Activated T-cell treated with anti-CD3 and anti-CD28 coated beads, Interleukin-2, amount 50 U/mL, for 4 hours (primary cell): Measurements from ENCODE around the gene TRPV6. TPM values are rescaled to one million over a fixed set of nuclear protein-coding genes. Genes with fewer than 3 reads are reported as not detected.

Source experiments
- ATAC-seq, 2 donors: fragments of 200-7000 bp; cut with Tn5 transposase; one replicate each; pipeline ENCODE4 v1.10.0; 2021
- DNase-seq: peaks from one replicate; pipeline ENCODE4 v3.0.0-alpha.2; 2020
- H3K27me3 Mint-ChIP-seq: one replicate; pipeline ENCODE4 v1.8.0; 2021; ENCODE audit warnings: low read depth, mixed read lengths
- H3K36me3 Mint-ChIP-seq: one replicate; pipeline ENCODE4 v1.8.0; 2022; ENCODE audit warnings: mixed read lengths; ENCODE audit not compliant: insufficient read depth
- H3K4me1 Mint-ChIP-seq: one replicate; pipeline ENCODE4 v1.8.0; 2021; ENCODE audit warnings: low read depth, mixed read lengths
- H3K4me3 Mint-ChIP-seq: one replicate; pipeline ENCODE4 v1.8.0; 2021; ENCODE audit warnings: mild to moderate bottlenecking, moderate library complexity, mixed read lengths
- H3K9me3 Mint-ChIP-seq: one replicate; pipeline ENCODE4 v1.8.0; 2021; ENCODE audit warnings: mixed read lengths
- total RNA-seq, 3 donors: library from RNA; stranded (reverse); gene quantifications; one replicate each; pipeline ENCODE4 v1.2.1, GENCODE V29; 2021

Gene TRPV6
- total RNA-seq, 3 donors from 2014 or later = not detected

GRCh38 chr7:142897691-142898090 lies 12.1 kb upstream of the TRPV6 start:
- H3K27me3 Mint-ChIP-seq = peaks cover 3% of the 10 kb centered on the region
- H3K9me3 Mint-ChIP-seq = no peaks in the 10 kb centered on the region
- DNase-seq (no peak), ATAC-seq (no peak)
- no peaks in the 10 kb centered on the region for H3K4me1 Mint-ChIP-seq
- H3K4me3 Mint-ChIP-seq = no peak overlapping the region
- H3K36me3 Mint-ChIP-seq = no peaks in the 10 kb centered on the region

DNA sequence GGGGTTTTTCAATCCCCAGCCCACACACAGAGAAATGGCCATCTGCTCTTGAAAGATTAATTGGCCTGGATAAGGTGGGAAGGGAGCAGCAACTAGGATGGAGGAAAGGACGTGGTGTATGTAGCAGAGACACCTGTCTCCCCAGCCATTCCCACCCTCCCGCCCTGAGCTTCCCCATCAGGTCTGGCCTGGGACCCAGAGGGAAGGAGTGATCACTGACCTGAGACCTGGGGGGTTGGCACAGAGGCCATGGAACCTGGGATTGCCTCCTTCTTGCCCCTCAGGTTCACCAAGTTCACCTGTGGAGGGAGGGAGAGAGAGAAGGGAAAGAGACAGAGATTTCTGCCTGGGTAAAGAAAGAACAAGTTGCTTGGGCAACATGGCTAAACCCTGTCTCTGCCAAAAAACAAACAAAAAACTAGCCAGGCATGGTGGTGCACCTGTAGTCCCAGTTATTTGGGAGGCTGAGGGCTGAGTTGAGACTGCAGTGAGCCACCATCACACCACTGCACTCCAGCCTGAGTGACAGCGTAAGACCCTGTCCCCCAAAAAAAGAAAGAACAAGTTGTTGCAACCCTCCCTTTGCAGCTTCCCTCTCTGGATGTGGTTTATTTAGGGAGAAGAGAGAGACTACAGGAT lies 11.3 kb upstream of the TRPV6 start:
- H3K27me3 Mint-ChIP-seq = peaks cover 5% of the 10 kb centered on the region
- ATAC-seq = no peak
- no peaks in the 10 kb centered on the region for H3K36me3 Mint-ChIP-seq

GRCh38 chr7:142896151-142896550 lies 10.6 kb upstream of the TRPV6 start:
- Mint-ChIP-seq H3K4me3 (no peak overlapping the region), H3K36me3 (no peaks in the 10 kb centered on the region), H3K27me3 (peaks cover 5% of the 10 kb centered on the region), H3K4me1 (no peaks in the 10 kb centered on the region), H3K9me3 (no peaks in the 10 kb centered on the region)
- no peak for ATAC-seq
- DNase-seq = no peak

More for the DNA sequence above, 11.3 kb upstream of the TRPV6 start:
- H3K4me1 Mint-ChIP-seq = no peaks in the 10 kb centered on the region
- no peaks in the 10 kb centered on the region for H3K9me3 Mint-ChIP-seq
- no peak for DNase-seq
- no peak overlapping the region for H3K4me3 Mint-ChIP-seq

DNA sequence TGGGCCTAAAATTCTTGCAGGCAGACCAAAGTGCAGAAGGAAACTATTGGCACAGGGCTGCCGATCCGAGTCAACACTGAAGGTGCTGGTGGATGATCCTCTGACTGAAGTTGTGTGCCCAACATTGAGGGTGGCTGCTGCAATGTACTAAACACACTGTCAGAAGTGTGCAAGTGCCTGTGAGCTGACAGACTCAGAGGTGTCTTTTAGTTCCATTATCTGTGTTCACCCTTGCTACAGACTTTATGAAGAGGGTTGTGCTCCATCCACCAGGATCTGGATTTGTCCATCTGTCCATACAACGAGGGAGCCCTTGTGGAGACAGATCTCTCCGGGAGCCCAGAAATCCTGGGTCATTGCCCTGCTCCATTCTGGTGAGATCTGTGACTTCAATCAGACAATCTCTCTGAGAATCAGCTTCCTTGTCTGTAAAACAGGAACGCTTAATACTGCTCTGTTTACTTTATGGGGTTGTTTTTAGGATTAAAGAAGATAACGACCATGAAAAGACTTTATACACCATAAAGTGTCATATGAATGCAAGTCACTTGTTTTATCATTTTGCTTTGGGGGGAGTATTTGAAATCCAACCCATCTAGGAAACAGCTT lies 9.5 kb upstream of the TRPV6 start:
- Mint-ChIP-seq H3K27me3 (peaks cover 5% of the 10 kb centered on the region), H3K4me1 (no peaks in the 10 kb centered on the region), H3K9me3 (no peaks in the 10 kb centered on the region), H3K36me3 (no peaks in the 10 kb centered on the region), H3K4me3 (no peak overlapping the region)
- no peak for ATAC-seq
- no peak for DNase-seq

GRCh38 chr7:142894112-142894984 lies 8.8 kb upstream of the TRPV6 start:
- DNase-seq (no peak), ATAC-seq (no peak)
- Mint-ChIP-seq H3K9me3 (no peaks in the 10 kb centered on the region), H3K4me3 (no peak overlapping the region), H3K27me3 (peaks cover 7% of the 10 kb centered on the region), H3K36me3 (no peaks in the 10 kb centered on the region), H3K4me1 (no peaks in the 10 kb centered on the region)

DNA sequence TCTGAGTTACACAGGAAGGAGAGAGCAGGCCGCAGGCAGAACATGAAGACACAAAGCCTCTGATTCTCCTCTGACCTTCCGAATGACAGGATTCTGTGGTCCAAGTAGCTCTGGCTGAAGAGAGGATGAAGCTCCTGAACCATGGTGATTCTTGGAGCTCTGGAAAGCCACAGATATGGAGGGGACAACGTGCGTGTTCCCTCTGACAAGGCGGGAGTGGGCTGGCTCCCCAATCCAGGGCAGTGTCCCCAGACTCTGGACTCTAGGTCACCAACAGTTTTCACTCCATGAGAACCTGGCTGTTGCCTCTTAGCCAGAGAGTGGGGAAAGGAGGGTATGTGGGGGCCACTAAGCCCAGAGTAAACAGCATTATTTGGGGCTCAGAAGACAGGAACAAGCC lies 7.4 kb upstream of the TRPV6 start:
- Mint-ChIP-seq H3K27me3 (peaks cover 7% of the 10 kb centered on the region), H3K4me1 (no peaks in the 10 kb centered on the region), H3K9me3 (no peaks in the 10 kb centered on the region), H3K36me3 (no peaks in the 10 kb centered on the region), H3K4me3 (no peak overlapping the region)
- no peak for DNase-seq
- no peak for ATAC-seq

- ATAC-seq (no peak), DNase-seq (no peak)
- Mint-ChIP-seq H3K27me3 (peaks cover 11% of the 10 kb centered on the region), H3K4me3 (no peak overlapping the region), H3K9me3 (no peaks in the 10 kb centered on the region), H3K36me3 (no peaks in the 10 kb centered on the region), H3K4me1 (no peaks in the 10 kb centered on the region)
These were observed 6.0 kb upstream of the TRPV6 start for GRCh38 chr7:142891490-142892082.

DNA sequence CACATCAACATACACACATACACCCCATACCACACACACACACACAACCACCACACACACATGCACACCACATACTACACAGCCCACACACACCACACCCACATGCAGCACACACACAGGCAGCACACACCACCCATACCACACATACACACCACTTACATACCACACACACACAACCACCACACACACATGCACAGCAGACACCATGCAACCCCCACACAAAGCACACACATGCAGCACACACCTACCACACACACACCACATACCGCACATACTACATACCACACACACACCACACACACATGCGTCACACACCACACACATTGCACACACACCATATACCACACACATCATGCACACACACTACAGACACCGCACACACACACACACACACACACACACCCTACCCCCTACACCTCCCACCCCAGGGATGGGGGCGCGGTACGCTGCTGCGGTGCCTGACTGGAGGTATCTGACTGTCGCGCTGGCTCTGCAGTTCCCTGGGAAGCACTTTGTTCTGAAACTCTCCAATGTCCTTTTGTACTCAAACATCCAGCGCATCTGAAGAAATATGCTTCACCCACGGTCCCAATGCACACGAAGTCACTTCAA lies 5.4 kb upstream of the TRPV6 start:
- no peaks in the 10 kb centered on the region for H3K4me1 Mint-ChIP-seq
- no peaks in the 10 kb centered on the region for H3K36me3 Mint-ChIP-seq
- H3K9me3 Mint-ChIP-seq = no peaks in the 10 kb centered on the region
- ATAC-seq (no peak), DNase-seq (no peak)
- peaks cover 11% of the 10 kb centered on the region for H3K27me3 Mint-ChIP-seq
- no peak overlapping the region for H3K4me3 Mint-ChIP-seq

- Mint-ChIP-seq H3K36me3 (no peaks in the 10 kb centered on the region), H3K9me3 (no peaks in the 10 kb centered on the region), H3K4me3 (no peak overlapping the region), H3K27me3 (peaks cover 11% of the 10 kb centered on the region), H3K4me1 (no peaks in the 10 kb centered on the region)
- DNase-seq (no peak), ATAC-seq (no peak)
These were observed 4.3 kb upstream of the TRPV6 start for GRCh38 chr7:142889816-142890215.

DNA sequence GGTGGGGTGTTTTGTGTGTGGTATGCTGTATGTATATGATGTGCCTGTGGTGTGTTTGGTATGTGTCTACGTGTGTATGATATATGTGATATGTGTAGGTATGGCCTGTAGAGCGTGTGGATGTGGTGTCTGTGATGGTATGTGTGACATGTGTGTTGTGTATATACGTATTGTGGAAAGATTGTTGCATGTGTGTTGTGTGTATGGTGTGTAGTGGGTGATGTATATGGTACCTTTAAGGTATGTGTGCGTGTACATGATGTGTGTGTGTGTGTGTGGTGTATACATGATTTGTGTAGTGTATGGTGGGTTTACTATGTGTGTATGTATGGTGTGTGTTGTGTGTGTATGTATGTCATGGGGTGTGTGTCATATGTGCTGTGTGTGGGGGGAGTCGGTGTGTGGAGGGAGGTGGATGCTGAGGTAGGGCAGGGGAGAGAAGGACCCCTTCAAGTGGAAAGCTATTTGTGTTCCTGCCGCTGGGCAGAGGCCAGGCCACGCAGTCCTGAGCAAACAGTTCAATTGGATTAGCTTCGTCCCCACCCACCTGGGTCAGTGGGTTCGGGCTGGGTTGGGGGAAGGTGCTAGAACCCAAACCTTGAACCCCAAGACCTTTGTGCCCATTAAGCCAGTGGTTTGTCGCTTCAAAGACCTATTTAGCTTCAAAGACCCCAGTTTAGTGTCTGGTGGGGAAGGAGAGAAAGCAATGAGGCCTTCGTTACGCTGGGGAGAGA lies 1.9 kb upstream of the TRPV6 start:
- Mint-ChIP-seq H3K36me3 (no peaks in the 10 kb centered on the region), H3K9me3 (no peaks in the 10 kb centered on the region), H3K4me3 (no peak overlapping the region), H3K4me1 (no peaks in the 10 kb centered on the region), H3K27me3 (peaks cover 9% of the 10 kb centered on the region)
- DNase-seq (no peak), ATAC-seq (no peak)

DNA sequence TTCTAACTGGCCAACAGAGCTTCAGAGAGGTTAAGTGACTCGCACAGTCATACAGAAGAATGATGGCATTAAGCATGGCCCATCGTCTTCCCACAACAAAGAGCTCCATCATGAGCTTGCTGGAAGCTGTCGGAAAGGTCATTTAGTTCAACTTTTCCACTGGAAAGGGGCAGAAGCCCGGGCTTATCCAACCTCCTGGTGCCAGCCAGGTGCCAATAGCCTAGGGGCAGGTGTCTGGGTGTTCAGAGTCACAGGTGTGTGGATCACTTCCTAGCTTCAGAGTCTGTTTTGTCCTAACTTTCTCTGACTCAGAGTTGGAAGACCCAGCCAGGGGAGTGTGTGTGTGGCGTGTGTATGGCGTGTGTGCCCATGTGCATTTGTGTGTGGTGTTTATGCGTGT lies 1.3 kb upstream of the TRPV6 start:
- DNase-seq (no peak), ATAC-seq (no peak)
- peaks cover 7% of the 10 kb centered on the region for H3K27me3 Mint-ChIP-seq
- no peaks in the 10 kb centered on the region for H3K9me3 Mint-ChIP-seq
- H3K4me3 Mint-ChIP-seq = no peak overlapping the region
- no peaks in the 10 kb centered on the region for H3K36me3 Mint-ChIP-seq
- H3K4me1 Mint-ChIP-seq = no peaks in the 10 kb centered on the region

- H3K27me3 Mint-ChIP-seq = peaks cover 5% of the 10 kb centered on the region
- no peak for ATAC-seq
- H3K4me3 Mint-ChIP-seq = no peak overlapping the region
- no peak for DNase-seq
- H3K9me3 Mint-ChIP-seq = no peaks in the 10 kb centered on the region
- no peaks in the 10 kb centered on the region for H3K36me3 Mint-ChIP-seq
- H3K4me1 Mint-ChIP-seq = no peaks in the 10 kb centered on the region
These were observed 1.3 kb downstream of the TRPV6 start for GRCh38 chr7:142884286-142884640.

DNA sequence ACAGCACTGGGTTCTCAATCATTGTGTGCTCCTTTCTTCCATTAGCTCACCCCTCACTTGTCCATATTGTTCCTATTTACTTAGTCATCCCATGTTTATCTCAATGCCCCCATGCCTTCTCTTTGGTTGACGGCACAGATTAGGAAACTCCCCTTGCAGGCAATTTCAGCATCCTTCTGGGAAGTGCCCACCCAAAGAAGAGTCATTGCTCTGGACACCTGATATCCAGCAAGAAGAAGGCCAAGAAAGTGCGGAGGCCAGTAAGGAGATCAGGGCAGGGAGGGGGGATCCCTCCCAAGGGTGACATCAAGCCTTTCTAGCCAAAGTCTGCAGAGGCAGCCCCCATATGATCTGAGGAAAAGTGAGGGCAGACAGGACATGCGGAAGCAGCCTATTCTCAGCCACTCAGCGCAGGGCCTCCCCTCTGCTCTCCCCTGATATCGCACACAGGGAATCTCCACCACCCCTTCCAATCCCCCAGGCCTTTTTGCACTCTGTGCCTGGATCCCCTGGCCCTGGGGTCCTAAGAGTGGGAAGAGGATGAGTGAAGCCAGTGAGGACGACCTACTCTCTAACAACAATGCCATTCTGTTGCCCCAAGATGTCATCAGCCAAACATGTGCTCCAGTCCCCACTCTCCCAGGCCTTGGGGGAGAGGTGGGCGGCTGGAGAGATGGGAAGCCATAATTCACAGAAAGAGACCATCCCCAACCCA lies 1.8 kb downstream of the TRPV6 start:
- Mint-ChIP-seq H3K27me3 (peaks cover 5% of the 10 kb centered on the region), H3K9me3 (no peaks in the 10 kb centered on the region), H3K36me3 (no peaks in the 10 kb centered on the region), H3K4me1 (no peaks in the 10 kb centered on the region), H3K4me3 (no peak overlapping the region)
- DNase-seq = no peak
- ATAC-seq = no peak
